ENCODE results near the gene DNAJB4. TPM values are rescaled to one million over a fixed set of nuclear protein-coding genes. Genes with fewer than 3 reads are reported as not detected.

Gene DNAJB4
- total RNA-seq, 2 experiments from 2014 or later, result 9.1 to 10.8 TPM

Other genes with a start within 250 kb of the DNAJB4 start
- 10 to 100 TPM; 37.7 to 41.0 TPM for gene USP33, start 245.1 kb upstream of the DNAJB4 start, total RNA-seq
- gene MIGA1, start 225.3 kb upstream of the DNAJB4 start, total RNA-seq, result 1 to 10 TPM; 9.1 to 9.9 TPM
- under 1 TPM; 0.51 to 0.57 TPM for gene NEXN, start 116.3 kb upstream of the DNAJB4 start, total RNA-seq
- gene FUBP1, start 25.9 kb upstream of the DNAJB4 start, total RNA-seq, result 100 to 1,000 TPM; 204 to 220 TPM
- under 1 TPM in 1 of 2 experiments, not detected in 1; 0.17 TPM for gene GIPC2, start 41.0 kb downstream of the DNAJB4 start, total RNA-seq